ENCODE measurements around the gene GSTCD.
"Not testable (repeated sequence)": the region's sequence is repeated elsewhere in the genome, so short reads cannot be mapped to it uniquely, and the experiment has no call there.

GSTCD gene

DNA sequence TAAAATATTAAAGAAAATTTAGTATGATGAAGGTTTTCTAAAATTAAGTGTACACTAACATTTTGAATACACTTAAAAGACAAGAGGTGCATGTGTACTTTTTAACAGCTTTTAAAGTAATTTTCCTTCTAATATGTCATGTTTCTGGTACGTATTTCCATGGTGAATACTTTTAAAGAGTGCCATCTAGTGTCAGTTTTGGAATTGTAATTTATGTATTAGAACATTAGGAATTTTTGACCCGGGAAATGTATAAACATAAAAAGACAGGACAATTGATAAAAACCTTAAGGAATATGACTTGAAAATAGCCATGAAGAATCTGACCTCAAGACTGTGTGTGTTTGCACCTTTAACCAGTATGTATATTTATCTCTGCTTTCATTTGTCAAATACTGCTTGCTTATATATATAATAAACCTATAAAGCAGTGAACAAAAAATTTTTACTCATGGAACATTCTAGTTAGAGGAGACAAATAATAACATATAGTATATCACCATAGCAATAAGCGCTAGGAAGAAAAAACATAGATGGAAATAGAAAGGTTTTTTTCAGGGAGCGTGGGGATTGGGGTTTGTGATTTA, 7.2 kb downstream of the GSTCD start:
- no peak for DNase-seq

DNA sequence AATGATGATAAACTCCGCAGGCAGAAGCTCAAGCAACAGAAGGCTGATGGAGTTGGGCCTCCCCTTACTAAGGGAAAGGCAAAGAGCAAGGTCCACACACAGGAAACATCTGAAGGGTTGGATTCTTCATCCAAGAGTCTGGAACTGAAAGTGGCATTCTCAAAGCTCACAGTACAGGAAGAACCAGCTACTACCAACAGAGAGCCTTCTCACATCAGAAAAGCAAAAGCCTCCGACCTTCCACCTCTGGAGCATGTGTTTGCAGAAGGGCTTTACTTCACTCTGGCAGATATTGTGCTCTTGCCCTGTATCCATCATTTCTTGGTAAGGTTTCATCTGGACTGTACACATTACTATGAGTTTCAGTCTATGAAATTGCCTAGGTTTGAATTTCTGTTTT, 10.6 kb downstream of the GSTCD start:
- DNase-seq: no peak

DNA sequence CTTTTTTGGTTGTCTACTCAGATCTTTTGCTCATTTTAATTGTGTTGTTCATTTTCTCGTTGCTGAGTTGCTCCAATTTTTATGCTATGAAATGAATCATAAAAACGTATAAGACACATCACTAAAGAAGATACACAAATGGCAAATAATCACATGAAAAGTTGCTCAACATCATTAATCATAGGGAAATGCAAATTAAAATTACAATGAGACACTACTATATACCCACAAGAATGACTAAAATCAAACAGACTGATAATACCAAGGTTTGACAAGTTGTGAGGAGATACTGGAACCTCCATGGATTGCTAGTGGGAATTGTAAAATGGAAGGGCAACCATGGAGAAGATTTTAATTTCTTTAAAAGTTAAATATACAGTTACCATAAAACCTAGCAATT, 17.0 kb downstream of the GSTCD start:
- DNase-seq: no peak

DNA sequence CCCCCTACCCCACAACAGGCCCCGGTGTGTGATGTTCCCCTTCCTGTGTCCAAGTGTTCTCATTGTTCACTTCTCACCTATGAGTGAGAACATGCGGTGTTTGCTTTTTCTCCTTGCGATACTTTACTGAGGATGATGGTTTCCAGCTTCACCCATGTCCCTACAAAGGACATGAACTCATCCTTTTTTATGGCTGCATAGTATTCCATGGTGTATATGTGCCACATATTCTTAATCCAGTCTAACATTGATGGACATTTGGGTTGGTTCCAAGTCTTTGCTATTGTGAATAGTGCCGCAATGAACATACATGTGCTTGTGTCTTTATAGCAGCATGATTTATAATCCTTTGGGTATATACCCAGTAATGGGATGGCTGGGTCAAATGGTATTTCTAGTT, 21.3 kb downstream of the GSTCD start:
- not testable (repeated sequence) for DNase-seq

DNA sequence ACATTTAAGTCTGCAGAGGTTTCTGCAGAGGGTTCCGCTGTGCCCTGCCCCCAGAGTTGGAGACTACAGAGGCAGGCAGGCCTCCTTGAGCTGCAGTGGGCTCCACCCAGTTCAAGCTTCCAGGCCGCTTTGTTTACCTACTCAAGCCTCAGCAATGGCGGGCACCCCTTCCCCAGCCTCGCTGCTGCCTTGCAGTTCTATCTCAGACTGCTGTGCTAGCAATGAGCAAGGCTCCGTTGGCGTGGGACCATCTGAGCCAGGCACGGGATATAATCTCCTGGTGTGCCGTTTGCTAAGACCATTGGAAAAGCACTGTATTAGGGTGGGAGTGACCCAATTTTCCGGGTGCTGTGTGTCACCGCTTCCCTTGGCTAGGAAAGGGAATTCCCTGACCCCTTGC, 26.6 kb downstream of the GSTCD start:
- not testable (repeated sequence) for DNase-seq

DNA sequence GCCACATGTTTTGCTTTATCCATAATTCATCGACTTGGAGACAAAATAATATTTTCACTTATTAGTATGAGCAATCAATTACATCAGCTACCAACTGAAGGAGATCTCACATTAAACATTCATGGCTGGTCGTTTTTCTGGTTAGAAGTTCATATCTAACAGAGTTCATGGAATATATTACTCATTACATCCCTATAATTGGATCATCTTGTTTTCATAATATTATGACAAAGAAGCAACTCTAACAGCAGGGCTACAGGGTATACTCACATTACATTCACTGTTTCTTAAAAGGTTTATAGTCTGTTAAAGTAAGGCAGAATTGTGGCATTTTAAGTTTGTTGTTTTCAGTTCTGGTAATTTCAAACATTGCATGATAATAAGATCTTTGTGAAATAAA, 33.0 kb downstream of the GSTCD start:
- no peak for DNase-seq

DNA sequence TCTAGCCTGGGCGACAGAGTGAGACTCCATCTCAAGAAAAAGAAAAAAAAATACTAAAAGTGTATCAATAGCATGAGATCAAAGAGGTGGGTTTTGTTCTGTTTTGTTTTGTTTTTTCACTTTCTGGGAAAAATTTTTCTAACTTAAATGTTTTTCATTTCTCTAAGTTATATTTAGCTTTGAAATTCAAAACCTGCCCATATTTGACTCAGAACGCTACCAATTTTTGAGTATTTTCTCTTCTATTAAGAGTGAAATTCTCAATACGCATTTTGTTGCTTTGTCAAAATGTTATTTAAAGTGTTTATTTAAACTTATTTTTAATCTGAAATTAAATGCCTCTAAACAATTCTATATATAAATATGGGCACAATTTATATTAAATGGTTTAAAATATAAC, 39.6 kb downstream of the GSTCD start:
- DNase-seq: no peak

DNA sequence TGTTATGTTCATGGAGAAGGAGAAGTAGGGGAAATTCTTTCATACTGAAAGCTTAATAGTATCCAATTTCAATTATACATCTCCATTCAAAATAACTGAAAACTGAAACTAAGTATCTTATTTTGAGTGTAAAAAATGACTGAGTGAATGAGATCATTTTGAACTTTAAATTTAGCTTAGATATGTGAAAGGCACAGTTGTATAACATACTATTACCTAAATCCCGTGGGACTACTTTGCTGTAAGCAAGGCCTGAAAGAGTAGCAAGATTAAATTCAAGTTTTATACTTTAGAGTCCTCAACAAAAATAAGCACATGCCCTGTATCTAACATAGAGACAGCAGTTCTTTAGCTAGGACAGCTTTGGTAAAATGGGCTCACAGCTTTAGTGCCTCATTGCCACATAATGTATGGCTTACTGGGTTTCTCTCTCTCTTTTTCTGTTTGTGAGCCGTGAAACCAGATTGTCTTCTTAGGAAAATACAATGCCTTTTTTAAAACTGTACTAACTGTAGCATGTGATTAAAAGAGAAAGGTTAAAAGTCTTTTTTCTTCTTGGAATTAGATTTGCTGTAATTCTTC, 43.2 kb downstream of the GSTCD start:
- DNase-seq: no peak

DNA sequence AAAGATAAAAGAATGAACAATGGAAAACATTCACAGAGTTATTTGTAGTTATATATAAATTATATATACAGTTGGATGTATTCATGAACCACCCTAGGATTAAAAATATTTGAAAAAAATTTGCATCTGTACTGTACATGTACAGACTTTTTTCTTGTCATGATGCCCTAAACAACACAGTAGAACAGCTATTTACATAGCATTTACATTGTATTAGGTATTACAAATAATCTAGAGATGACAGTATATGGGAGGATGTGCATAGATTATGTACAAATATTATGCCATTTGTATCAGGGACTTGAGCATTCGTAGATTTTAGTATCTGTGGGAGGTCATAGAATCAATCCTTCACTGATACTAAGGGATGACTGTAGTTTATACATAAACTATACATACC, 44.8 kb downstream of the GSTCD start:
- no peak for DNase-seq

DNA sequence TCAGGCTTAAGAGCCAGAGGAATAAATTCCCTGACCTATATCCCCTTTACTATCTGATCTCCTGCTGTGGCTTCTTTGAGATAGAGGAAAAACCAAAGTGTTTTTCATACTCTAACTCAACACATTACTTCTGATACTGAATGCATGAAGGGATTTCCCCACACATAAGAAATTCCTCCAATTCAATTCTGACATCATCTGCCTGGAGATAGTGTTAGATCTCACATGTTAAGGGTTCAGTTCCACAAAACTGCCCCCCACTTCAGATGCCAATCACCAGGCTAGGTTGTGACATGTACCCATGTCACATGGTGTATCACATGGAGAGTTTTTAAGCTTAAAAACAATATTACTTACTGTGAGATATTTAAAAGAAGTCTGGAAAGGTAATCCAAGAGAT, 46.8 kb downstream of the GSTCD start:
- no peak for DNase-seq

DNA sequence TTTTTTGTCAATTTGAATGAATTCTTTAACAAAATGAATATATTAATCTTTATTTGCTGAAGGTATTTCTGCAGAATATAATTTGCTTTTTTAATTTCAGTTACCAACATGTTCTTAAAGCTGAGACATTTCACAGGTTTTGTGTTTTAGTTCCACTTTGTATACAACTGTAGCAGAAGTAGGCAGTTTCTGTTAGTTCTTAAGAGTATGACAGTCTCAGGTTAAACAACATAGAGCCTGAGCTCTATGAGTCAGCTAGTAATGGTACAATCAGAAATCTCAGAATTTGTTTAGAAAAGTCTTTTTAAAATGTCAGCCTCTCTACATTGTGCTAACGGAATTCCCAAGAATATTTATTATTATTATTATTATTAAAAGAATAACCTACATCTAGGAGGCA, 50.4 kb downstream of the GSTCD start:
- DNase-seq: no peak

DNA sequence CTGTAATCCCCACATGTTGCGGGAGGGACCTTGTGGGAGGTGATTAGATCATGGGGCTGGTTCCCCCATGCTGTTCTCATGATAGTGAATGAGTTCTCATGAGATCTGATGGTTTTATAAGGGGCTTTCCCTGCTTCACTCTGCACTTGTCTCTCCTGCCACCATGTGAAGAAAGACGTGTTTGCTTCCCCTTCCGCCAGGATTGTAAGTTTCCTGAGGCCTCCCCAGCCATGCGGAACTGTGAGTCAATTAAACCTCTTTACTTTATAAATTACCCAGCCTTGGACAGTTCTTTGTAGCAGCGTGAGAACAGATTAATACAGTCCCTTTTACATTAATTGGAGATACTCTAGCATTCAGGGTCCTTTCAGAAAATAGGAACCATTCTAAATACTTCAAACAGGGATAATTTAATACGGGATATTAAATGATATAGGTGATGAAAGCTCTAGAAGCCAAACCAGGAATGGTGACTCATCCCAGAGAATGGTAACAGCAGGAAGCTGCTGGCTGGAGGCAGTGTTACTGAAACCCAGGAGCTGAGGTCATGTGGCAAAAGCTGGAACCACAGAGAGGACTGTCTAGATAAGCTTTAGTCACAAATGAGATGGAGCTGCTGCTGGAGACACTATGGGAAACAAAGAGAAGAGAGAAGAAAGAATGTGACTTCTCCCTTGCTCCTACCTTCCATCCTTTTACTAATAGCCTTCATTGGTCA, 57.3 kb downstream of the GSTCD start:
- no peak for DNase-seq

DNA sequence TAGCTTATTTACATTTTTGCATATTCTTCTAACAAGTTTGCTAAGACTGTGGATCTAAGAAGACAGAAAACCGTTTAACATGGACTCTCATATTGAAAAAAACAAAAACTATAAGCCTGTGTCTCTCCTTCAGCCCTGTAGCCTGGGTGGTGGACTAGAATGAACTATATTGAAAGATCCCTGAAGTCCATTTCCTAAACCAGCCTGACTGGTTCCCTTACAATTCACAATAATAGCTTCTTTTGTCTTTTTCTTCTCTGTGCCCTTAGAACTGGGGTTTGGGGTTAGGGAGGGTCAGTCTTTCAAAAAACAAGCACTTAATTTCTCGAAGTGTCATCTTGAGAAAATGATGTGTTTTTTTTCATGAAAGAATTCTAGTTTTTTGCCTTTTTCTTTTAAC, 59.0 kb downstream of the GSTCD start:
- DNase-seq: no peak

DNA sequence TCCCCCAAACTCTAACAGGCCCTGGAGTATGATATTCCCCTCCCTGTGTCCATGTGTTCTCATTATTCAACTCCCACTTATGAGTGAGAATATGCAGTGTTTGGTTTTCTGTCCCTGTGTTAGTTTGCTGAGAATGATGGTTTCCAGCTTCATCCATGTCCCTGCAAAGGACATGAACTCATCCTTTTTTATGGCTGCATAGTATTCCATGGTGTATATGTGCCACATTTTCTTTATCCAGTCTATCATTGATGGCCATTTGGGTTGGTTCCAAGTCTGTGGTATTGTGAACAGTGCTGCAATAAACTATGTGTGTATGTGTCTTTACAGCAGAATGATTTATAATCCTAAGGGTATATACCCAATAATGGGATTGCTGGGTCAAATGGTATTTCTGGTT, 61.9 kb downstream of the GSTCD start:
- DNase-seq: not testable (repeated sequence)

DNA sequence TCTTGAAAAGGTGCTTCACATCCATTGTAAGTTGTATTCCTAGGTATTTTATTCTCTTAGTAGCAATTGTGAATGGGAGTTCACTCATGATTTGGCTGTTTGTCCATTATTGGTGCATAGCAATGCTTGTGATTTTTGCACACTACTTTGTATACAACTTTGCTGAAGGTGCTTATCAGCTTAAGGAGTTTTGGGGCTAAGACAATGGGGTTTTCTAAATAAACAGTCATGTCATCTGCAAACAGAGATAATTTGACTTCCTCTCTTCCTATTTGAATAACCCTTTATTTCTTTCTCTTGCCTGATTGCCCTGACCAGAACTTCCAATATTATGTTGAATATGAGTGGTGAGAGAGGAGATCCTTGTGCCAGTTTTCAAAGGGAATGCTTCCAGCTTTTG, 63.5 kb downstream of the GSTCD start:
- not testable (repeated sequence) for DNase-seq

DNA sequence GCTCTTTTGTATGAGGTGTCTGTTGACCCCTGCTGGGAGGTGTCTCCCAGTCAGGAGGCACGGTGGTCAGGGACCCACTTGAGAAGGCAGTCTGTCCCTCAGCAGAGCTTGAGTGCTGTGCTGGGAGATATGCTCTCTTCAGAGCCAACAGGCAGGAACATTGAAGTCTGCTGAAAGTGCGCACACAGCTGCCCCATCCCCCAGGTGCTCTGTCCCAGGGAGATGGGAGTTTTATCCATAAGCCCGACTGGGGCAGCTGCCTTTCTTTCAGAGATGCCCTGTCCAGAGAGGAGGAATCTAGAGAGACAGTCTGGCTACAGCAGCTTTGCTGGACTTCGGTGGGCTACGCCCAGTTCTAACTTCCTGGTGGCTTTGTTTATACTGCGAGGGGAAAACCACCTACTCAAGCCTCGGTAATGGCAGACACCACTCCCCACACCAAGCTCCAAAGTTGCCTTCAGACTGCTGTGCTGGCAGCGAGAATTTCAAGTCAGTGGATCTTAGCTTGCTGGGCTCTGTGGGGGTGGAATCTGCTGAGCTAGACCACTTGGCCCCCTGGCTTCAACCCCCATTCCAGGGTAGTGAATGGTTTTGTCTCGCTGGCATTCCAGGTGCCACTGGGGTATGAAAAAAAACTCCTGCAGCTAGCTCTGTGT, 67.3 kb downstream of the GSTCD start:
- not testable (repeated sequence) for DNase-seq

DNA sequence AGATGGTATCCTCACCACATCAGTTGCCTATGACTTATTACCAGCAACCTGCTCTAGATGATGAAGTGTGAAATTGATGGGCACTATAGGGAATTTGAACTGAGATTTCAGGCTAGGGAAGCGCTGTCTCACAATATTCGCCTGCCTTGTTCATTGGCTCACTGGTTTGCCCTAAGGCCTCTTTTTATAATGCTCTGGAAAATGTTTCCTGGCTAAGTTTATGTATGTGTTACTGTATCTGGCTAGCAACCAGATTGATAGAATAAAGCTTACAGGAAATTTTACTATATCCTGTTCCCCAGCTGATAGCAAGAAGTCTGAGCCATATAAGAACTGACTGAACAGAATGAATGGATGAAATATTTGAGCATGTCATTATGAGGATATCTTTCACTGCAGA, 71.6 kb downstream of the GSTCD start:
- DNase-seq: no peak

DNA sequence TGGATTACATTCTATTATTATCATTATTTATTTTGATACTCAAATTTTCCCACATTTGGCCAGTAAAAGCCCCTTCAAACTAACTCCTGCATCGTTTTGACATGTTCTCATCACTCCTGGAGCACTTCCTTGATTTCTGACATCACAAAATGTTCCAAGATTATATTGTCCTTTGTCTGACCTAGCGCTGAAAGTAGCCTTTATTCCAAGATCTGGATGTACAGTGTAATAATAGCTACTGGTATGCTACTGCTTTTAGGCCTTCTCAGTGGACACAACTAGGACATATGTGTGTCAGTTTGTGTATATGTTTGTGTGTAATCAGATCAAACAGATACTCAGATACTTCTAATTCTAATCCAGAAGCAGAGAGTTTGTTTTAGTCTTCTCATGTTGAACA, 76.2 kb downstream of the GSTCD start:
- no peak for DNase-seq

DNA sequence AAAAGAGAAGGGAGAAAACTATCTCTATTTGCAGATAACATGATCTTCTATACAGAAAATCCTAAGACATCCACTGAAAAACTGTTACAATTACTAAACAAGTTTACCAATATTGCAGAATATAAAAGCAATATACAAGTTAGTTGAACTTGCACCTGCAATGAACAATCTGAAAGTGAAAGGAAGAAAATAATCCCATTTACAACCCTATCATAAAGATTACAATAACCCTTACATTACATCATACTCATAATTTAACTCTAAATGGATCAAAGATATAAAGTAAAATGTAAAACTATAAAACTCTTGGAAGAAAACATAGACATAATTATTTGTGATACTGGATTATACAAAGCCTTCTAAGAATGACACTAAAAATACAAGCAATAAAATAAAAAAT, 77.2 kb downstream of the GSTCD start:
- no peak for DNase-seq

DNA sequence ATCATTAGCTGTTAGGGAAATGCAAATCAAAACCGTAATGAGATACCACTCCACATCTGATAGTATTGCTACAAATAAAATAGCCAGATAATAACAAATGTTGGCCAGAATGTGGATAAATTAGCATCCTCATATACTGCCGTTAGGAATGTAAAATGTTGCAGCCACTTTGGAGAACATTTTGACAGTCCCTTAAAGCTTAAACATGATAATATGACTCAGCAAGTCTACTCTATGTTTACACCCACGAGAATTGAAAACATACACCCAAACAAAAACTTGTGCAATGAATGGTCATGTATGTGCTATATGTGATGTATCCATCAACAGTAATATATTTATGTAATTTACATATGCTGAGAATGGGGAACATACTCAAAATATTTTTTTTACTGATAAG, 78.2 kb downstream of the GSTCD start:
- no peak for DNase-seq

DNA sequence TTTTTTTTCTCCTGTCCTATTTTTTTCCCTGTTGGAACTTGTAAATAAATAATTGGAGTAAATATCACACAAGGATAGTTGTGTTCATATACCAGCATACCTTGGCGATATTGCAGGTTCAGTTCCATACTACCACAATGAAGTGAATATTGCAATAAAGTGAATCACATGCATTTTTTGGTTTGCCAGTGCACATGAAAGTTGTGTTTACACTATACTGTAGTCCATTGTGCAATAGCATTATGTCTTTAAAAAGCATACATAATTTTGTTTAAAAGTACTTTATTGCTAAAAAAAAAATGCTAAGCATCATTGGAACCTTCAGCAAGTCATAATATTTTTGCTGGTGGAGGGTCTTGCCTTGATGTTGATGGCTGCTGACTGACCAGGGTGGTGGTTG, 88.6 kb downstream of the GSTCD start:
- DNase-seq: no peak

DNA sequence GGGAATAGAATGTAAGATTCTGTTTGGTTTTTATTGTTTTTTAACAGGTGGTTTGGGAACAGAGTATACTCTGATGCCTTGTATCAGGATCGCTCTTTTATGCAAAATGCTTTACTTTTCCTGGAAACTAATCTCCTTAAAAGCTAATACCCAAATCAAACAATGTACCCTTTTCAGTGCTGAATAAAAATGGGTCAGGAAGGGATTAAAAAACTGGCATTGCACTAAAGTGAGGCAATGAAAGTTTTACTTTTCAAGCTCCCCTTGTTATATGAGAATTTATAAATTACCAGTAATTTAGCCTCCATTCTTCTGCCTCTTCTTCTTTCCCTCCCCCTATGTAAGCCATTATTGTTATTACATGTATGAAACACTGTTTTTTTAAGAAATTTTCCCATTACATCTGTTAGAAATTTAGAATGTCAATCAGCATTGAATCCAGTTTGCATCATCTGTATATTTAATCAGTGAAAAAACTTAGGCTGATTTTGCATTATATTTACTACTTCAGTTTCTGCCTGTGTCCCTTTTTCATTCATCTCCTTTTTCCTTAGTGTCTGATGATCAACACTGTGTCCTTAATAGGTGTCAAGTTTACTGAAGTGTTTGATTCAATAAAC, 97.0 kb downstream of the GSTCD start:
- no peak for DNase-seq

DNA sequence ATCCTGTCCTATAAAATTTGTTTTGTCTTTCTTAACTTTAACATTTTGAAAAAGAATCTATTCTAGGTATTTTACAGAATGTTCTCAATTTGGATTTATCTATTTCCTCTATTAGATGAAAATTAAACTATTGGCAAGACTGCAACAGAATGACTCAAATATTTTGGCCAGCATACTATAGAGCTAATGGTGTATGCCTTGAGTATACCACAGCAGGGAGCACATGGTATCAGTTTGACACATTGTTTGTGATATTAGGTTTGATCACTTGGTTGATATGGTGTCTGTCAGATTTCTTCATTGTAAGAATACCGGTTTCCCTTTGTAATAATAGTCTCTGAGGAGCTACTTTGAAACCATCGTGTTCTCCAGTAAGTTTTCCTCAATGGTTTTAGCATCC, 98.9 kb downstream of the GSTCD start:
- no peak for DNase-seq
